Astrocyte (in vitro differentiated cells and primary cell): Measurements from ENCODE around the gene RAB36. TPM values are rescaled to one million over a fixed set of nuclear protein-coding genes. Genes with fewer than 3 reads are reported as not detected.

Experiments used
- DNase-seq: peaks from one replicate; pipeline ENCODE4 v3.0.0-alpha.2; 2010; ENCODE audit warnings: low read depth
- FAIRE-seq: peaks from 2 replicates; lab custom pipeline; 2011; peaks lifted over from hg19 to GRCh38; lab: Jason Lieb, UNC
- H2AFZ ChIP-seq: 2 replicates; pipeline ENCODE4 v1.6.0; 2012; ENCODE audit warnings: low read depth, low read length, inconsistent platforms
- H3K27ac ChIP-seq: 2 replicates; pipeline ENCODE4 v1.5.1; 2011; ENCODE audit warnings: low read depth, low read length, inconsistent platforms
- H3K27me3 ChIP-seq: 2 replicates; pipeline ENCODE4 v1.6.0; 2011; ENCODE audit warnings: low read length, inconsistent platforms; ENCODE audit not compliant: insufficient read depth
- H3K36me3 ChIP-seq: 2 replicates; pipeline ENCODE4 v1.5.1; 2011; ENCODE audit warnings: low read length, inconsistent platforms; ENCODE audit not compliant: insufficient read depth
- H3K4me1 ChIP-seq: 2 replicates; pipeline ENCODE4 v1.5.1; 2011; ENCODE audit warnings: low read length, inconsistent platforms; ENCODE audit not compliant: insufficient read depth
- H3K4me2 ChIP-seq: 2 replicates; pipeline ENCODE4 v1.6.0; 2012; ENCODE audit warnings: low read length, inconsistent platforms
- H3K4me3 ChIP-seq: 2 replicates; pipeline ENCODE4 v1.5.1; 2011; ENCODE audit warnings: low read depth, mild to moderate bottlenecking, low read length, inconsistent platforms; ENCODE audit not compliant: insufficient read depth
- H3K79me2 ChIP-seq: 2 replicates; pipeline ENCODE4 v1.6.0; 2012; ENCODE audit warnings: mild to moderate bottlenecking, low read length, inconsistent platforms; ENCODE audit not compliant: insufficient read depth
- H3K9ac ChIP-seq: 2 replicates; pipeline ENCODE4 v1.6.0; 2012; ENCODE audit warnings: mild to moderate bottlenecking, low read length, inconsistent platforms
- H3K9me3 ChIP-seq: 2 replicates; pipeline ENCODE4 v1.5.1; 2012; ENCODE audit warnings: low read depth, mild to moderate bottlenecking, low read length, inconsistent platforms; ENCODE audit not compliant: insufficient read depth
- H4K20me1 ChIP-seq: 2 replicates; pipeline ENCODE4 v1.6.0; 2012; ENCODE audit warnings: low read length, inconsistent platforms; ENCODE audit not compliant: insufficient read depth
- H3K27ac Mint-ChIP-seq: one replicate; pipeline ENCODE4 v1.8.0; 2021; ENCODE audit warnings: mild to moderate bottlenecking, mixed read lengths; ENCODE audit not compliant: unreplicated experiment
- H3K27me3 Mint-ChIP-seq: one replicate; pipeline ENCODE4 v1.8.0; 2021; ENCODE audit warnings: low read depth, mixed read lengths; ENCODE audit not compliant: unreplicated experiment
- H3K36me3 Mint-ChIP-seq: one replicate; pipeline ENCODE4 v1.8.0; 2021; ENCODE audit warnings: low read depth, mixed read lengths; ENCODE audit not compliant: unreplicated experiment
- H3K4me1 Mint-ChIP-seq: one replicate; pipeline ENCODE4 v1.8.0; 2021; ENCODE audit warnings: low read depth, mixed read lengths; ENCODE audit not compliant: unreplicated experiment
- H3K4me3 Mint-ChIP-seq: one replicate; pipeline ENCODE4 v1.8.0; 2021; ENCODE audit warnings: mild to moderate bottlenecking, moderate library complexity, mixed read lengths; ENCODE audit not compliant: unreplicated experiment
- H3K9me3 Mint-ChIP-seq: one replicate; pipeline ENCODE4 v1.8.0; 2021; ENCODE audit warnings: mild to moderate bottlenecking, mixed read lengths; ENCODE audit not compliant: unreplicated experiment
- CTCF ChIP-seq: IDR thresholded peaks from 2 replicates; pipeline ENCODE4 v1.5.1; 2011; ENCODE audit warnings: low read depth, mild to moderate bottlenecking, inconsistent platforms, low read length, moderate library complexity; ENCODE audit not compliant: insufficient read depth
- EZH2 ChIP-seq: IDR thresholded peaks from 2 replicates; pipeline ENCODE4 v1.6.1; 2012; ENCODE audit warnings: mild to moderate bottlenecking, low read length, inconsistent platforms; ENCODE audit not compliant: insufficient read depth
- total RNA-seq: library from RNA; stranded (reverse); gene quantifications from 2 replicates; pipeline ENCODE4 v1.2.1, GENCODE V29; 2021

RAB36 gene
- total RNA-seq, 1 donor from 2014 or later: 5.2 TPM

DNA sequence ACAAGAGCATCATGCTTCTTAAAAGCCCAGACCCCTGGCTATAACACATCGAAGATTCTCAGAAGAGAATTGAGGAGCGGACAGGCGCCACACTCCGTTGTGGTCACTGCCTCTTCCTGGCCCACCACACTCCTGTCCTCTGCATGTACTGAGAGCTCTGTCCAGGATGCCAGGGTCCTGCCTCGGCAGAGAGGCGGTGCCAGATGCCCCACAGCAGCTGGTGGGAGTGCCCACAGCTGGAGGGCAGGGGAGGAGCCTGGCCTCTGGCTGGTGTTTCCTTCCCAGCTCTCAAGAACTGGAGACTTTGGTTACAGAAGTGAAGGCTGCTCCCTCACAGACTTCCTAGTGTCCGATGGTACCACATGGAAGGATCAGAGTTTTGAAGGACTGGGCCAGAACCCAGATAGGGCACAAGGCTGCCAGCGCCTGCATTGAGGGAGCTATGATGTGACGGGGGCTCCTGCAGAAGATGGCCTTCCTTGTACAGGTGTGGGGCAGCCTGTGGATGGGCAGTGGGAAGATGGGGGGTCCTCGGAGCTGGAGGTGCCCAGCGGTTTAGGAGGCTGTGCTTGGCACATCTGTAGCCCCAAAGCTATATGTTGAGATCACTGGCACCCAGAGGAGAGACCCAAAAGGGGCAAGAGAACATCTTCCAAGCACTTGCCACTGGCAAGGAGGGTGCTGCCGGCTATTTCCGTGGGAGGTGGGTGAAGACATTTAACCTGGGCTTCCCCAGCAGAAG, 22.9 kb upstream of the RAB36 start:
- Histone ChIP-seq H3K4me3 (no peak overlapping the region), H3K27me3 (no peaks in the 10 kb centered on the region), H3K36me3 (no peaks in the 10 kb centered on the region), H3K4me2 (no peak overlapping the region), H3K79me2 (no peaks in the 10 kb centered on the region), H3K9me3 (no peaks in the 10 kb centered on the region), H3K27ac (no peak overlapping the region), H3K9ac (no peak overlapping the region), H4K20me1 (no peaks in the 10 kb centered on the region), H3K4me1 (no peaks in the 10 kb centered on the region), H2AFZ (no peak overlapping the region)
- Mint-ChIP-seq H3K27me3 (peaks cover 67% of the 10 kb centered on the region), H3K36me3 (no peaks in the 10 kb centered on the region), H3K27ac (no peak overlapping the region), H3K4me1 (no peaks in the 10 kb centered on the region), H3K9me3 (no peaks in the 10 kb centered on the region), H3K4me3 (no peak overlapping the region)
- FAIRE-seq: no peak
- no peak for DNase-seq
- TF ChIP-seq EZH2: no peak
- no peak for TF ChIP-seq CTCF

- peaks cover 67% of the 10 kb centered on the region for H3K27me3 Mint-ChIP-seq
- H3K27ac Mint-ChIP-seq: no peak overlapping the region
- no peak overlapping the region for H3K4me3 Mint-ChIP-seq
- H3K9me3 ChIP-seq: no peaks in the 10 kb centered on the region
- H3K4me3 ChIP-seq: no peak overlapping the region
- no peaks in the 10 kb centered on the region for H3K4me1 Mint-ChIP-seq
- no peak overlapping the region for H3K9ac ChIP-seq
- H3K4me1 ChIP-seq: no peaks in the 10 kb centered on the region
- no peak overlapping the region for H2AFZ ChIP-seq
- H3K9me3 Mint-ChIP-seq: no peaks in the 10 kb centered on the region
- no peak overlapping the region for H3K27ac ChIP-seq
- TF ChIP-seq CTCF (no peak), EZH2 (no peak)
- no peaks in the 10 kb centered on the region for H3K79me2 ChIP-seq
- FAIRE-seq (no peak), DNase-seq (no peak)
- H4K20me1 ChIP-seq: no peaks in the 10 kb centered on the region
- no peaks in the 10 kb centered on the region for H3K36me3 Mint-ChIP-seq
- no peak overlapping the region for H3K4me2 ChIP-seq
- no peaks in the 10 kb centered on the region for H3K36me3 ChIP-seq
- no peaks in the 10 kb centered on the region for H3K27me3 ChIP-seq
Measured at GRCh38 chr22:23122992-23123803, 22.1 kb upstream of the RAB36 start.
